ENCODE data around the gene PAX7. TPM values are rescaled to one million over a fixed set of nuclear protein-coding genes. Genes with fewer than 3 reads are reported as not detected.

PAX7 gene
- total RNA-seq, 4 donors from 2014 or later, result not detected

DNA sequence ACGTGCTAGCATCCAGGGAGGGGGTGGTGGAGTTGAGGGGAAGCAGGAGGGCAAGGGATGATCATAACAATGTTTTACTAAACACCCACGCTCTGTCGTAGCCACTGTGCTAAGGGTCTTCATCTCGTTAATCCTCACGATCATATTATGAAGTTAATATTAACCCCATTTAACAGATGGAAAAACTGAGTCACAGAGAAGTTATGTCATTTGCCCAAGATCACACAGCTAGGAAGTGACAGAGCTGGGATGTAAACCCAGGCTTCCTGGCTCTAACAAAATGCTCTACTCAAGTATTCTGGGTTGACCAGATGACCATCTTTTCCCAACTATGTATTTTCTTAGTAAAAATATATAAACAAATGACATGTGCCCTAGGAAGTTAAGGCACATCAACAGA, 140.2 kb downstream of the PAX7 start:
- no peak for TF ChIP-seq CTCF (IDR thresholded peaks at IDR 0.05; ENCODE audit: low read depth)

- TF ChIP-seq CTCF (IDR thresholded peaks at IDR 0.05; ENCODE audit: low read depth), result no peak
These were observed 143.1 kb downstream of the PAX7 start for GRCh38 chr1:18773753-18774152.

- no peak for TF ChIP-seq CTCF (IDR thresholded peaks at IDR 0.05; ENCODE audit: low read depth)
These were observed 144.7 kb downstream of the PAX7 start for GRCh38 chr1:18775341-18775740.

- no peak for TF ChIP-seq CTCF (IDR thresholded peaks at IDR 0.05; ENCODE audit: low read depth)
These were observed 146.1 kb downstream of the PAX7 start for GRCh38 chr1:18776777-18777176.

GRCh38 chr1:18778437-18778836, 147.8 kb downstream of the PAX7 start:
- no peak for TF ChIP-seq CTCF (IDR thresholded peaks at IDR 0.05; ENCODE audit: low read depth)

GRCh38 chr1:18781031-18781430, 150.4 kb downstream of the PAX7 start:
- TF ChIP-seq CTCF (IDR thresholded peaks at IDR 0.05; ENCODE audit: low read depth), result no peak

GRCh38 chr1:18783705-18784481, 153.2 kb downstream of the PAX7 start:
- no peak for TF ChIP-seq CTCF (IDR thresholded peaks at IDR 0.05; ENCODE audit: low read depth)
